ENCODE data around the gene PNKP. TPM values are rescaled to one million over a fixed set of nuclear protein-coding genes. Genes with fewer than 3 reads are reported as not detected.

Gene PNKP
- total and polyA plus RNA-seq, 9 of the 15 experiments (the other 6 are each of a cell fraction or from before 2014, with no cell fraction given) = 2.8 to 85.4 (median 25.3) TPM

DNA sequence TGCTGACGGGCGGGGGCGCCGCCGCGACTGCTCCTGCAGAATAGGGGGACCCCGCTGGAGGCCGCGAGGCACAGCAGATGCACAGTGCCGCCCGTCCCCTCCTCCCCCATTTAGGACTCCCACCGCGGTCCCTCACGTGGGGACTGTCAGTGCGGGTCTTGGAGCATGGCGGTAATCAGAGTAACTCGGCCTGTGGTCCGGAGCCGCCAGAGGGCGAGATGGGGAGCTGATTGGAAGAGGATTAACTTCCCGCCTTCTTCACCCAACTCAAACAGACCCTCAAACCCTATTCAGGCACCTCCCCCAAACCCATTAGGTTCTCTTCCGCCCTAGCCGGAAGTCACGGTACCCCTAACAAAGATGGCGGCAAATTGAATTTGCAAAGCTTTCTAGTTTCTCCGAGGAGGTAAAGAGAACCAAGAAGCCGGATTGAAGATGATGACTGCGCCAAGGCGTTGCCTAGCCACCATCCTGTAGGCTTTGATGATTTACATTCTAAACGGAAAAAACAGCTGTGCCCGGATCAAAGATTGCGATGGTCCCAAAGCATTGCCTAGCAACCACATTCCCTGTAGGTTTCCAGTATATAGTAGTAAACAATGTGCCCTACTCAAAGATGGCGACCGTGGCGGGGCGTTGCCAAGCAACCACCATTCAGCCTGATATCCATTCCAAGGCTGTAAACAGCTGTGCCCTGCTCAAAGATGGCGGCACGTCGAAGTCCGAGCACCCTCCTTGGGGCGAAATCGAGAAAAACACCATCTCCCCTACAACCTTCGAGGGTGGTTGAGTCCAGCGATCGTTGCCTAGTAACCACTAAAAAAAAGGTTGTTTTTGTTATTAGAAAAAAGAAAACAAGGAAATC is 54.1 kb downstream of the PNKP start, which contains the start of gene FUZ (continued):
- TF ChIP-seq FOXA3 (CRISPR knock-in tag; conservative IDR thresholded peaks at IDR 0.05 in 1 of 2, IDR thresholded peaks at IDR 0.05 in 1 of 2) (peak in 1 of 2 experiments; percentile 65; a peak in 1 of 4 replicates), ZNF354B (CRISPR knock-in tag; IDR thresholded peaks at IDR 0.05) (no peak), FOSL1 (tag; conservative IDR thresholded peaks at IDR 0.05) (peak; percentile 35; the same call in 1 of the 2 replicates), GTF2E2 (tag; IDR thresholded peaks at IDR 0.05) (0 out of 2 replicates have a peak, but pooled peaks have one; percentile 4), ZNF253 (CRISPR knock-in tag; conservative IDR thresholded peaks at IDR 0.05) (no peak), SOX6 (IDR thresholded peaks at IDR 0.05) (0 out of 2 replicates have a peak, but pooled peaks have one; percentile 32), SLC30A9 (CRISPR knock-in tag; IDR thresholded peaks at IDR 0.05) (no peak), NR1H2 (CRISPR knock-in tag; IDR thresholded peaks at IDR 0.05) (no peak), NR2C1 (IDR thresholded peaks at IDR 0.05) (peak; percentile 84), NR2C1 (tag; IDR thresholded peaks at IDR 0.05) (peak; percentile 86), ZNF384 (IDR thresholded peaks at IDR 0.05; ENCODE audit: low read depth, low read length) (peak; percentile 94), MXI1 (IDR thresholded peaks at IDR 0.05; ENCODE audit: low read depth, low read length) (peak; percentile 70; the same call in 1 of the 2 replicates), KLF10 (CRISPR knock-in tag; IDR thresholded peaks at IDR 0.05) (no peak), RAD51 (IDR thresholded peaks at IDR 0.05; ENCODE audit: borderline replicate concordance, low read depth) (no peak), MYC (IDR thresholded peaks at IDR 0.05; ENCODE audit: low read depth, low read length) (peak; percentile 29; the same call in 1 of the 2 replicates), MYC (CRISPR knock-in tag; IDR thresholded peaks at IDR 0.05; ENCODE audit: borderline replicate concordance, low read depth) (no peak), ZBTB7A (IDR thresholded peaks at IDR 0.05; ENCODE audit: borderline replicate concordance, control insufficient read depth, low read depth, low read length) (peak; percentile 48; the same call in 1 of the 2 replicates), ZNF507 (tag; conservative IDR thresholded peaks at IDR 0.05) (no peak), SAP30 (IDR thresholded peaks at IDR 0.05; ENCODE audit: borderline replicate concordance, insufficient read depth, low read depth, low read length, poor library complexity, severe bottlenecking) (peak; percentile 68), CXXC5 (CRISPR knock-in tag; IDR thresholded peaks at IDR 0.05) (peak; percentile 58), KAT8 (IDR thresholded peaks at IDR 0.05; ENCODE audit: low read depth) (no peak), CEBPB (tag; IDR thresholded peaks at IDR 0.05) (no peak), JUND (IDR thresholded peaks at IDR 0.05; ENCODE audit: borderline replicate concordance, low read depth, low read length) (peak; percentile 94), JUND (tag; IDR thresholded peaks at IDR 0.05; ENCODE audit: borderline replicate concordance, low read depth, low read length) (no peak; the same call in 1 of the 3 replicates)
- TF ChIP-seq, protein P1, sequence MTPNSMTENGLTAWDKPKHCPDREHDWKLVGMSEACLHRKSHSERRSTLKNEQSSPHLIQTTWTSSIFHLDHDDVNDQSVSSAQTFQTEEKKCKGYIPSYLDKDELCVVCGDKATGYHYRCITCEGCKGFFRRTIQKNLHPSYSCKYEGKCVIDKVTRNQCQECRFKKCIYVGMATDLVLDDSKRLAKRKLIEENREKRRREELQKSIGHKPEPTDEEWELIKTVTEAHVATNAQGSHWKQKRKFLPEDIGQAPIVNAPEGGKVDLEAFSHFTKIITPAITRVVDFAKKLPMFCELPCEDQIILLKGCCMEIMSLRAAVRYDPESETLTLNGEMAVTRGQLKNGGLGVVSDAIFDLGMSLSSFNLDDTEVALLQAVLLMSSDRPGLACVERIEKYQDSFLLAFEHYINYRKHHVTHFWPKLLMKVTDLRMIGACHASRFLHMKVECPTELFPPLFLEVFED (CRISPR knock-in tag; conservative IDR thresholded peaks at IDR 0.05) = 0 out of 2 replicates have a peak, but pooled peaks have one; percentile 10
- TF ChIP-seq, protein P2, sequence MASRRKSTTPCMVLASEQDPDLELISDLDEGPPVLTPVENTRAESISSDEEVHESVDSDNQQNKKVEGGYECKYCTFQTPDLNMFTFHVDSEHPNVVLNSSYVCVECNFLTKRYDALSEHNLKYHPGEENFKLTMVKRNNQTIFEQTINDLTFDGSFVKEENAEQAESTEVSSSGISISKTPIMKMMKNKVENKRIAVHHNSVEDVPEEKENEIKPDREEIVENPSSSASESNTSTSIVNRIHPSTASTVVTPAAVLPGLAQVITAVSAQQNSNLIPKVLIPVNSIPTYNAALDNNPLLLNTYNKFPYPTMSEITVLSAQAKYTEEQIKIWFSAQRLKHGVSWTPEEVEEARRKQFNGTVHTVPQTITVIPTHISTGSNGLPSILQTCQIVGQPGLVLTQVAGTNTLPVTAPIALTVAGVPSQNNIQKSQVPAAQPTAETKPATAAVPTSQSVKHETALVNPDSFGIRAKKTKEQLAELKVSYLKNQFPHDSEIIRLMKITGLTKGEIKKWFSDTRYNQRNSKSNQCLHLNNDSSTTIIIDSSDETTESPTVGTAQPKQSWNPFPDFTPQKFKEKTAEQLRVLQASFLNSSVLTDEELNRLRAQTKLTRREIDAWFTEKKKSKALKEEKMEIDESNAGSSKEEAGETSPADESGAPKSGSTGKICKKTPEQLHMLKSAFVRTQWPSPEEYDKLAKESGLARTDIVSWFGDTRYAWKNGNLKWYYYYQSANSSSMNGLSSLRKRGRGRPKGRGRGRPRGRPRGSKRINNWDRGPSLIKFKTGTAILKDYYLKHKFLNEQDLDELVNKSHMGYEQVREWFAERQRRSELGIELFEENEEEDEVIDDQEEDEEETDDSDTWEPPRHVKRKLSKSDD (conservative IDR thresholded peaks at IDR 0.05; ENCODE audit: low read length) = peak; percentile 98
